HepG2 (cell line): ENCODE measurements around the gene VAMP5. TPM values are rescaled to one million over a fixed set of nuclear protein-coding genes. Genes with fewer than 3 reads are reported as not detected.

ENCODE experiments used
- ADNP ChIP-seq: sonication (generic); formaldehyde crosslinking; IDR thresholded peaks from 2 replicates; pipeline ENCODE4 v1.4.0; 2020; ENCODE audit warnings: missing genetic modification reagents
- CREB1 ChIP-seq, 2 experiments: fragments of 450-650 bp in 1 of 2; IDR thresholded peaks; 2 replicates each; pipeline ENCODE4 v1.6.1; 2016 to 2017; ENCODE audit warnings: control low read depth in 1 of 2, mild to moderate bottlenecking in 1 of 2, missing compliant biosample characterization in 1 of 2, missing genetic modification characterization in 1 of 2
- DBP ChIP-seq: sonication (generic); formaldehyde crosslinking; IDR thresholded peaks from 2 replicates; pipeline ENCODE4 v1.4.0; 2020; ENCODE audit warnings: missing genetic modification reagents; ENCODE audit errors: not compliant biosample characterization
- GMEB1 ChIP-seq: sonication (generic); formaldehyde crosslinking; IDR thresholded peaks from 2 replicates; pipeline ENCODE4 v1.5.1; 2020; ENCODE audit warnings: missing genetic modification reagents, mild to moderate bottlenecking, borderline replicate concordance
- HMGXB4 ChIP-seq, 2 experiments: sonication (generic) in 1 of 2; formaldehyde crosslinking in 1 of 2; IDR thresholded peaks; 2 replicates each; pipeline versions ENCODE4 v1.4.0 to v1.6.1; 2018 to 2020; ENCODE audit warnings: missing genetic modification reagents in 2 of 2, borderline replicate concordance in 1 of 2, low read depth in 1 of 2, mild to moderate bottlenecking in 1 of 2, missing biosample characterization in 1 of 2
- HNF4G ChIP-seq, 2 experiments: sonication (generic) in 1 of 2; formaldehyde crosslinking in 1 of 2; IDR thresholded peaks; 2 replicates each; pipeline versions ENCODE4 v1.4.0 to v1.6.1; 2011 to 2020; ENCODE audit warnings: borderline replicate concordance in 2 of 2, low read depth in 2 of 2, mild to moderate bottlenecking in 2 of 2, low read length in 1 of 2, missing genetic modification reagents in 1 of 2, moderate library complexity in 1 of 2
- HOXD1 ChIP-seq: sonication (generic); formaldehyde crosslinking; IDR thresholded peaks from 2 replicates; pipeline ENCODE4 v1.5.0; 2020; ENCODE audit warnings: missing genetic modification reagents
- JARID2 ChIP-seq: sonication (generic); formaldehyde crosslinking; IDR thresholded peaks from 2 replicates; pipeline ENCODE4 v1.8.1; 2023; ENCODE audit warnings: missing genetic modification reagents, inconsistent platforms; ENCODE audit not compliant: insufficient replicate concordance
- ZGPAT ChIP-seq: IDR thresholded peaks from 2 replicates; pipeline ENCODE4 v1.6.1; 2016; ENCODE audit warnings: mild to moderate bottlenecking
- ZNF143 ChIP-seq: sonication (generic); formaldehyde crosslinking; IDR thresholded peaks from 2 replicates; pipeline ENCODE4 v1.4.0; 2020; ENCODE audit warnings: missing genetic modification reagents
- ZNF232 ChIP-seq: sonication (generic); formaldehyde crosslinking; IDR thresholded peaks from 2 replicates; pipeline ENCODE4 v1.4.0; 2020; ENCODE audit warnings: missing genetic modification reagents, borderline replicate concordance
- ZNF552 ChIP-seq: sonication (generic); formaldehyde crosslinking; IDR thresholded peaks from 2 replicates; pipeline ENCODE4 v1.9.0; 2022; ENCODE audit warnings: missing genetic modification reagents, mild to moderate bottlenecking, borderline replicate concordance
- ZNF607 ChIP-seq: sonication (generic); formaldehyde crosslinking; IDR thresholded peaks from 2 replicates; pipeline ENCODE4 v1.5.1; 2020; ENCODE audit warnings: missing genetic modification reagents, mild to moderate bottlenecking, borderline replicate concordance
- ZNF619 ChIP-seq: sonication (generic); formaldehyde crosslinking; IDR thresholded peaks from 2 replicates; pipeline ENCODE4 v1.4.0; 2020; ENCODE audit warnings: mild to moderate bottlenecking, missing genetic modification reagents
- ZNF724P ChIP-seq: sonication (generic); formaldehyde crosslinking; IDR thresholded peaks from 2 replicates; pipeline ENCODE4 v1.8.0; 2022; ENCODE audit warnings: missing genetic modification reagents, borderline replicate concordance
- ZNF772 ChIP-seq: sonication (generic); formaldehyde crosslinking; IDR thresholded peaks from 2 replicates; pipeline ENCODE4 v1.5.0; 2020; ENCODE audit warnings: mild to moderate bottlenecking, missing genetic modification reagents
- polyA plus RNA-seq, 8 experiments: library from polyadenylated mRNA; depleted of rRNA in 3 of 8; stranded (reverse) in 7 of 8; unstranded in 1 of 8; fragments of >200 nt; fragmentation: Illumina TruSeq in 4 of 8; extraction: Trizol in 4 of 8; gene quantifications; 2 replicates each; pipeline versions ENCODE4 v1.2.1 to v1.2.3, GENCODE V29; 2011 to 2016; ENCODE audit warnings: low read depth in 4 of 8, missing spikeins in 1 of 8, mixed read lengths in 1 of 8; ENCODE audit not compliant: insufficient read depth in 1 of 8
- total RNA-seq, 5 experiments: library from RNA; depleted of rRNA; stranded (reverse); fragments of >200 nt; fragmentation: Illumina TruSeq; extraction: Trizol; gene quantifications; 2 replicates each; pipeline ENCODE4 v1.2.3, GENCODE V29; 2016; ENCODE audit warnings: low read depth in 1 of 5
- TF ChIP-seq, protein P1 (sequence below): IDR thresholded peaks from 2 replicates; pipeline ENCODE4 v1.6.1; 2016; ENCODE audit warnings: missing biosample characterization, missing genetic modification reagents, low read depth

Gene VAMP5
- total and polyA plus RNA-seq, 2 of the 13 experiments (the other 11 are each of a cell fraction or from before 2014, with no cell fraction given): 7.2 to 56.7 TPM

GRCh38 chr2:85611705-85612587 lies 27.7 kb downstream of the VAMP5 start, which contains the start of gene C2orf68 (continued):
- TF ChIP-seq GMEB1 (CRISPR knock-in tag) (peak; percentile 77; the same call in 1 of the 2 replicates), ZNF619 (CRISPR knock-in tag) (peak; percentile 92), ZNF724P (peak; percentile 86; the same call in 1 of the 2 replicates), HOXD1 (CRISPR knock-in tag) (peak; percentile 33; the same call in 1 of the 2 replicates), JARID2 (no peak), ZNF232 (CRISPR knock-in tag) (peak; percentile 38; the same call in 1 of the 2 replicates), CREB1 (IDR thresholded peaks at IDR 0.05) (no peak), CREB1 (CRISPR knock-in tag; IDR thresholded peaks at IDR 0.05) (no peak), ZNF772 (CRISPR knock-in tag) (peak; percentile 87), DBP (no peak), HMGXB4 (CRISPR knock-in tag; IDR thresholded peaks at IDR 0.05; ENCODE audit: borderline replicate concordance in 1 of 2, low read depth in 1 of 2) (peak; percentile 84 to 89; a peak in 2 of 4 replicates), ADNP (CRISPR knock-in tag) (no peak), ZGPAT (CRISPR knock-in tag) (peak; percentile 92), ZNF607 (peak; percentile 60; the same call in 1 of the 2 replicates), HNF4G (IDR thresholded peaks at IDR 0.05; ENCODE audit: borderline replicate concordance, low read depth, low read length) (peak; percentile 47; the same call in 1 of the 2 replicates), HNF4G (CRISPR knock-in tag; IDR thresholded peaks at IDR 0.05; ENCODE audit: borderline replicate concordance, low read depth) (no peak), ZNF552 (CRISPR knock-in tag) (no peak), ZNF143 (CRISPR knock-in tag) (peak; percentile 72)
- TF ChIP-seq, protein P1, sequence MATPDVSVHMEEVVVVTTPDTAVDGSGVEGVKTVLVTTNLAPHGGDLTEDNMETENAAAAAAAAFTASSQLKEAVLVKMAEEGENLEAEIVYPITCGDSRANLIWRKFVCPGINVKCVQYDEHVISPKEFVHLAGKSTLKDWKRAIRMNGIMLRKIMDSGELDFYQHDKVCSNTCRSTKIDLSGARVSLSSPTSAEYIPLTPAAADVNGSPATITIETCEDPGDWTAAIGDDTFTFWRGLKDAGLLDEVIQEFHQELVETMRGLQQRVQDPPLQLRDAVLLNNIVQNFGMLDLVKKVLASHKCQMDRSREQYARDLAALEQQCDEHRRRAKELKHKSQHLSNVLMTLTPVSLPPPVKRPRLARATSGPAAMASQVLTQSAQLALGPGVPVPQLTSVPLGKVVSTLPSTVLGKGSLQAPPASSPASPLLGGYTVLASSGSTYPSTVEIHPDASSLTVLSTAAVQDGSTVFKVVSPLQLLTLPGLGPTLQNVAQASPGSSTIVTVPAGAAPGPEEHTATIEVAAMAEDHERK (CRISPR knock-in tag): no peak; the same call in 1 of the 2 replicates
